ENCODE measurements around the gene SPHK1.

The SPHK1 gene

GRCh38 chr17:76405967-76406647, 21.7 kb downstream of the SPHK1 start:
- CTCF ChIA-PET: interaction anchor here (0.8 to 32.3 kb wide), 7 partner anchors 0 to 103 kb away, joined by 3 to 851 read pairs (median 42); partner anchors contain the start of genes QRICH2 and SPHK1
- no peak for DNase-seq (ENCODE audit: low read depth, low spot score)
- no peak overlapping the region for H3K4me3 ChIP-seq (ENCODE audit: low read depth, low read length)
- no peak for TF ChIP-seq CTCF (IDR thresholded peaks at IDR 0.05; ENCODE audit: insufficient read depth, low read length, missing control alignments)
- POLR2A ChIA-PET: no interaction called here

- ChIA-PET POLR2A (no interaction called here), CTCF (interaction anchor here (0.9 to 32.3 kb wide), 16 partner anchors 11 to 104 kb away, joined by 3 to 851 read pairs (median 10); partner anchors contain the start of genes QRICH2, RHBDF2, SPHK1 and UBE2O)
These were observed 23.1 kb downstream of the SPHK1 start for GRCh38 chr17:76407509-76407908.

GRCh38 chr17:76408037-76408849, 23.8 kb downstream of the SPHK1 start:
- POLR2A ChIA-PET: no interaction called here
- CTCF ChIA-PET: interaction anchor here (0.7 to 32.3 kb wide), 27 partner anchors 10 to 304 kb away, joined by 3 to 851 read pairs (median 6); partner anchors contain the start of genes QRICH2, RHBDF2, SPHK1 and UBE2O
- no peak overlapping the region for H3K4me3 ChIP-seq (ENCODE audit: low read depth, low read length)
- TF ChIP-seq CTCF (IDR thresholded peaks at IDR 0.05; ENCODE audit: insufficient read depth, low read length, missing control alignments): peak; percentile 80
- DNase-seq (ENCODE audit: low read depth, low spot score): no peak

More at GRCh38 chr17:76407509-76407908, 23.1 kb downstream of the SPHK1 start:
- no peak overlapping the region for H3K4me3 ChIP-seq (ENCODE audit: low read depth, low read length)
- no peak for DNase-seq (ENCODE audit: low read depth, low spot score)
- no peak for TF ChIP-seq CTCF (IDR thresholded peaks at IDR 0.05; ENCODE audit: insufficient read depth, low read length, missing control alignments)

- no peak overlapping the region for H3K4me3 ChIP-seq (ENCODE audit: low read depth, low read length)
- ChIA-PET CTCF (interaction anchor here (1.2 to 32.3 kb wide), 8 partner anchors 17 to 107 kb away, joined by 3 to 851 read pairs (median 10); partner anchors contain the start of genes QRICH2 and SPHK1), POLR2A (no interaction called here)
- DNase-seq (ENCODE audit: low read depth, low spot score): no peak
- no peak for TF ChIP-seq CTCF (IDR thresholded peaks at IDR 0.05; ENCODE audit: insufficient read depth, low read length, missing control alignments)
These were observed 26.0 kb downstream of the SPHK1 start for GRCh38 chr17:76410328-76410965.

- CTCF ChIA-PET: interaction anchor here (1.2 to 32.3 kb wide), 9 partner anchors 16 to 108 kb away, joined by 3 to 851 read pairs (median 9); partner anchors contain the start of genes QRICH2 and SPHK1
- POLR2A ChIA-PET: no interaction called here
- no peak for TF ChIP-seq CTCF (IDR thresholded peaks at IDR 0.05; ENCODE audit: insufficient read depth, low read length, missing control alignments)
- H3K4me3 ChIP-seq (ENCODE audit: low read depth, low read length): no peak overlapping the region
- no peak for DNase-seq (ENCODE audit: low read depth, low spot score)
These were observed 26.8 kb downstream of the SPHK1 start for GRCh38 chr17:76411247-76411646.

Data from AG04449 (cell line).